ENCODE results near the gene ANKRD60. TPM values are rescaled to one million over a fixed set of nuclear protein-coding genes. Genes with fewer than 3 reads are reported as not detected.

The ANKRD60 gene
- polyA plus RNA-seq, 1 experiment = not detected

DNA sequence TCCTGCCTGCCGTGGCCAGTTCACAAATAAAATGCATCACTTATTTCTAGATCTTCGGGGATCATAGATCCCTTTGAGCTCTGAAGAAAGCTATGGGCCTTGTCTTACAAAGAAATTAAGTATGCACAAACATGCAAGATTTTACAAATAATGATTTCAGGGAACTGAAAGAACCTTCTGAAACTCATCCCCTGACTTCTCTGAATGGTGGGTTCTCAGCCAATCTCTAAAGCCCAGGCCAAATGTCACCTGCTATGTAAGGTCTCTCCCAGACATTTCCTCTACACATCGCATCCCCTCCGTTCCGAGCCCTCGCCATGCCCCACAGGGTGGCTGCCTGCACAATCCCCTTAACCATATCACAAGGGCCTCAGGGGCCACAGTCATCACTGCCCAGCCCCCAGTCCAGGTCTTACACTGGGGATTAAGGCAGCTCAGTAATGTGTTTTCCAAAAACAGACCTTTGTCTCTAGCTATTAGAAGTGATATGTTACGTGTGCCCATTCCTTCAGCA is 16.1 kb upstream of the ANKRD60 start:
- H3K27me3 ChIP-seq (ENCODE audit: control insufficient read depth, insufficient read depth, low read length) = no peaks in the 10 kb centered on the region
- ChIA-PET POLR2A (no interaction called here), CTCF (interaction anchor here (1.3 to 1.8 kb wide), 2 partner anchors 10 to 25 kb away, joined by 3 to 11 read pairs; no protein-coding TSS in a partner anchor)
- peaks cover 22% of the 10 kb centered on the region for H3K36me3 ChIP-seq (ENCODE audit: control insufficient read depth, insufficient read depth, low read length)
- H3K4me3 ChIP-seq (ENCODE audit: low read depth, low read length) = no peak overlapping the region
- TF ChIP-seq, protein P1, sequence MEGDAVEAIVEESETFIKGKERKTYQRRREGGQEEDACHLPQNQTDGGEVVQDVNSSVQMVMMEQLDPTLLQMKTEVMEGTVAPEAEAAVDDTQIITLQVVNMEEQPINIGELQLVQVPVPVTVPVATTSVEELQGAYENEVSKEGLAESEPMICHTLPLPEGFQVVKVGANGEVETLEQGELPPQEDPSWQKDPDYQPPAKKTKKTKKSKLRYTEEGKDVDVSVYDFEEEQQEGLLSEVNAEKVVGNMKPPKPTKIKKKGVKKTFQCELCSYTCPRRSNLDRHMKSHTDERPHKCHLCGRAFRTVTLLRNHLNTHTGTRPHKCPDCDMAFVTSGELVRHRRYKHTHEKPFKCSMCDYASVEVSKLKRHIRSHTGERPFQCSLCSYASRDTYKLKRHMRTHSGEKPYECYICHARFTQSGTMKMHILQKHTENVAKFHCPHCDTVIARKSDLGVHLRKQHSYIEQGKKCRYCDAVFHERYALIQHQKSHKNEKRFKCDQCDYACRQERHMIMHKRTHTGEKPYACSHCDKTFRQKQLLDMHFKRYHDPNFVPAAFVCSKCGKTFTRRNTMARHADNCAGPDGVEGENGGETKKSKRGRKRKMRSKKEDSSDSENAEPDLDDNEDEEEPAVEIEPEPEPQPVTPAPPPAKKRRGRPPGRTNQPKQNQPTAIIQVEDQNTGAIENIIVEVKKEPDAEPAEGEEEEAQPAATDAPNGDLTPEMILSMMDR (IDR thresholded peaks at IDR 0.05; ENCODE audit: insufficient read depth, low read depth, low read length) = no peak
- DNase-seq (ENCODE audit: low read depth) = no peak

DNA sequence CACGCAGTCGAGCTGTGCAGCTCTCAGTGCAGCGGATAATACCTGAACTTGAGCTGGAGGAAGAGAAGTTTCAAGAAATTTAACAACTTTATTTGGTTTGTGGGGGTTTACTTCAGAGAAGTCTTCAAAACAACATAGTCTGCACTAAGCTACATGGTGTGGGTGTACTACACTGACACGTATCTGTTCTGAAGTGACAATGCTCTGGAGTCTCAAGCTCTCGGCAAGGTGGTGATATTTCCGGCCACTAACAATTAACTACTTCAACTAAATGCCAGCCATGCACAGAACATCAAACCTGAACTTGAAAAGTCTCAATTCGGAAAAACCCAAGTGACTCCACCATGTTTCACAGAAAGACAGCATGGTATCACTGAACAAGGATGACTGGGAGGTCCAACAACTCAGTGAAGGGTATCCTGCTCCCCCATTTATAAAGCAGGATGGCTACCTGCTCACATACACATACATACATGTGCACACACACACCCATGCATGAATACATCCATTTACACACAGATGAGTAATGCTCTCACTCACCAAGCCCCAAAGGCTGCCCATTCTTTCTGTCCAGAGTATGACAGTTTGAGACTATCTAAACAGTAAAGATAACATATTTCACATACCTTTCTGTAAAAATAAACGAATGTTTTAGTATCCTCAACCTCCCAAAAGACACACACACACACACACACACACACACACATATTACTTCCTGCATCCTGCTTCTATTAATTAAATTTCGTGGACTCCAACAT is 15.4 kb upstream of the ANKRD60 start:
- DNase-seq (ENCODE audit: low read depth) = no peak
- H3K4me3 ChIP-seq (ENCODE audit: low read depth, low read length) = no peak overlapping the region
- TF ChIP-seq, protein P1 (IDR thresholded peaks at IDR 0.05; ENCODE audit: insufficient read depth, low read depth, low read length) = no peak
- ChIA-PET POLR2A (interaction anchor here (0.5 kb wide), 1 partner anchor 1110 kb away, joined by 3 read pairs; no protein-coding TSS in a partner anchor), CTCF (interaction anchor here (1.5 to 1.8 kb wide), 2 partner anchors 9 to 25 kb away, joined by 4 to 11 read pairs; no protein-coding TSS in a partner anchor)
- no peaks in the 10 kb centered on the region for H3K27me3 ChIP-seq (ENCODE audit: control insufficient read depth, insufficient read depth, low read length)
- peaks cover 22% of the 10 kb centered on the region for H3K36me3 ChIP-seq (ENCODE audit: control insufficient read depth, insufficient read depth, low read length)

DNA sequence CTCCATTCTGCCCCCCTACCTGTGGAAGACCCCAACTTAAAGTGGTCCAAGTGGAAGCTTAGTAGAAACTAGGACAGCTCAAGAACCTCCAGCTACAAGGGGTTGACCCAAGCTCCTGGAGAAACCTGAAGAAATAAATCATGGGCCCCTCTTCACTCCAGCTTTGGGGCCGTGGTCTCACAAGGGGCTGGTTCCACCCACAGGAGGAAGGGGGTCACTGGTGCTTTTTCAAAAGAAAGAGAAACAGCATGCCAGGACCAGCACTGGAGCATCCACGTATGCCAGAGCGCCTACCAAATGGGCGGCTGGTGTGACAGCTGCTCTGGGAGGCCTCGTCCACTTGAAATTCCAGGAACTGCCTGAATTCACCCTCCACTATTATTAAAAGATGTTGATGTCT is 14.4 kb upstream of the ANKRD60 start:
- Histone ChIP-seq H3K36me3 (ENCODE audit: control insufficient read depth, insufficient read depth, low read length) (peaks cover 20% of the 10 kb centered on the region), H3K4me3 (ENCODE audit: low read depth, low read length) (no peak overlapping the region), H3K27me3 (ENCODE audit: control insufficient read depth, insufficient read depth, low read length) (no peaks in the 10 kb centered on the region)
- DNase-seq (ENCODE audit: low read depth) = no peak
- TF ChIP-seq, protein P1 (IDR thresholded peaks at IDR 0.05; ENCODE audit: insufficient read depth, low read depth, low read length) = no peak
- CTCF ChIA-PET = interaction anchor here (1.4 to 1.5 kb wide), 2 partner anchors 24 to 408 kb away, joined by 4 read pairs; partner anchors contain the start of gene STX16
- POLR2A ChIA-PET = interaction anchor here (0.5 kb wide), 1 partner anchor 1109 kb away, joined by 3 read pairs; no protein-coding TSS in a partner anchor

DNA sequence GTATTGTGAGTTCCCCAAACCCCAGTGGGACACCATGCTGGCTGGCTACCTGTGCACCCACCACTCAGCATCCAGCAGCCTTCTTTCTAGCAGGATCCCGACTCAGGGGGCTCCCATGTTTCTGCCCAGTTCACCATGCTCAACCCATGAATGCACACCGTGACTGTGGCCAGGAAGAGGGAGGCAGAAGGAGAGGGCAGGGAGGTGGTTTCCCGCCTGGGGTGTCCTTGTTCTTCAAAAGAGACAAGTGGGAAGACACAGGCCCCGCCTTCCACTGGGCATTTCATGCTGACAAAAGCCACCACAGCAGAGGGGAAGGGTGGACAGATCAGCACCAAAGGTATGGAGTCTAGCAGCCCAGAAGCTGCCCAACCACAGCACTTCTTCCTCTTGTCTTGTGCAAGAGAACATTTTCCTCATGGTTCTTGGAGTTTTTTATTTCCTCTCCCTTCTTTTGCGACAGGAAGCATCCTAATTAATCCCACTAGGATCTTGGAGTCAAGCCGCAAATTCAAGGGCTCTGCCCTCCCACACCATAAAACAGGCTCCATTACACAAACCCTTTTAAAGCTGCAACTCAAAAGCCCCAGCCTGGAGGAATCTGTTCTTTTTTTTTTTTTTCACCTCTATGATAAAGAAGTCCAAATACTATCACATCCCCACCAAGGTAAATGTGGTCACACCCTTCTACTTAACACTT is 13.5 kb upstream of the ANKRD60 start:
- Histone ChIP-seq H3K27me3 (ENCODE audit: control insufficient read depth, insufficient read depth, low read length) (no peaks in the 10 kb centered on the region), H3K36me3 (ENCODE audit: control insufficient read depth, insufficient read depth, low read length) (peaks cover 17% of the 10 kb centered on the region), H3K4me3 (ENCODE audit: low read depth, low read length) (no peak overlapping the region)
- DNase-seq (ENCODE audit: low read depth) = no peak
- CTCF ChIA-PET = interaction anchor here (1.4 to 1.5 kb wide), 2 partner anchors 23 to 409 kb away, joined by 4 read pairs; partner anchors contain the start of gene STX16
- TF ChIP-seq, protein P1 (IDR thresholded peaks at IDR 0.05; ENCODE audit: insufficient read depth, low read depth, low read length) = no peak
- POLR2A ChIA-PET = no interaction called here

DNA sequence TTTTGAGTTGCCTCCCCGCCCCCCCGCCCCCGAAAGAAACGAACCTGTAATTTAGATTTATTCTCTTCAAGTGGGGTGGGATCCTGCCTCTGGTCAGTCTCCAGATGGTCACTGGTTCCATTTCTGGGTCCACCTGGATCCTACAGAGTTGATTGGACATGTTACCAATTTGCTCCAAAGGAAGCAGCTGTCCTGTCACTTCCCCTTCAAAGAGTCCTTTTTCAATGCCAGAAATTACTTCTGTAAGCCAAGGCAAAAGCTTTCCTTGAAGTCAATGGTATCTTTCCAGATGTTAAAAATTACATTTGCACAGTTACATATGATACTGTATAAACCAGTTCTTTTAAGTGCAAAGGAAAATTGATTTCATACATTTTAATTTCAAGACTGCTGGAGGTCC is 12.0 kb upstream of the ANKRD60 start:
- Histone ChIP-seq H3K36me3 (ENCODE audit: control insufficient read depth, insufficient read depth, low read length) (peaks cover 7% of the 10 kb centered on the region), H3K4me3 (ENCODE audit: low read depth, low read length) (no peak overlapping the region), H3K27me3 (ENCODE audit: control insufficient read depth, insufficient read depth, low read length) (no peaks in the 10 kb centered on the region)
- ChIA-PET POLR2A (no interaction called here), CTCF (interaction anchor here (0.6 kb wide), 1 partner anchor 13 kb away, joined by 3 read pairs; no protein-coding TSS in a partner anchor)
- no peak for DNase-seq (ENCODE audit: low read depth)
- TF ChIP-seq, protein P1 (IDR thresholded peaks at IDR 0.05; ENCODE audit: insufficient read depth, low read depth, low read length) = no peak
